Measurements from ENCODE around the gene SZRD1.

GRCh38 chr1:16425125-16426025, 58.3 kb downstream of the SZRD1 start:
- TF ChIP-seq CTCF (conservative IDR thresholded peaks at IDR 0.05; ENCODE audit: low read depth, low read length), result no peak
- no peak for TF ChIP-seq EZH2 (IDR thresholded peaks at IDR 0.05; ENCODE audit: low read length, unreplicated experiment)
